Hematopoietic multipotent progenitor cell (in vitro differentiated cells): ENCODE data around the gene STARD7. TPM values are rescaled to one million over a fixed set of nuclear protein-coding genes. Genes with fewer than 3 reads are reported as not detected.
"Not testable (repeated sequence)": the region's sequence is repeated elsewhere in the genome, so short reads cannot be mapped to it uniquely, and the experiment has no call there.

Experiments used
- DNase-seq, 3 donors: peaks; one replicate each; pipeline ENCODE4 v3.0.0-alpha.2; 2011 to 2015; ENCODE audit warnings: low read depth in 2 of 3, low spot score in 2 of 3
- total RNA-seq: library from RNA; depleted of rRNA; stranded (reverse); fragments of >200 nt; gene quantifications from one replicate; pipeline ENCODE4 v1.2.3, GENCODE V29; 2012

Gene STARD7
- total RNA-seq, 1 donor: 86.7 TPM

- DNase-seq: no peak
These were observed 56.9 kb downstream of the STARD7 start for GRCh38 chr2:96151595-96152303.

GRCh38 chr2:96150791-96151594 is 57.6 kb downstream of the STARD7 start:
- DNase-seq: no peak

- DNase-seq: no peak
These were observed 58.5 kb downstream of the STARD7 start for GRCh38 chr2:96150007-96150640.

GRCh38 chr2:96148410-96149217 is 60.0 kb downstream of the STARD7 start:
- DNase-seq: peak; percentile 90 to 97 (median 96)

GRCh38 chr2:96147593-96148201 is 60.9 kb downstream of the STARD7 start:
- DNase-seq: no peak

- no peak for DNase-seq
These were observed 61.6 kb downstream of the STARD7 start for GRCh38 chr2:96146881-96147592.

- DNase-seq: peak; percentile 78 to 85 (median 84)
These were observed 62.3 kb downstream of the STARD7 start for GRCh38 chr2:96146153-96146880.

GRCh38 chr2:96145848-96146152 is 62.8 kb downstream of the STARD7 start:
- no peak for DNase-seq

- peak; percentile 81 to 88 (median 87) for DNase-seq
These were observed 63.4 kb downstream of the STARD7 start, which contains the start of gene DUSP2 for GRCh38 chr2:96145036-96145847. TSS of gene DUSP2 (minus strand) at chr2:96145440. CDS start at chr2:96145354, 86 bp downstream.

GRCh38 chr2:96144481-96145035 is 64.1 kb downstream of the STARD7 start:
- DNase-seq: no peak

GRCh38 chr2:96143848-96144480 is 64.7 kb downstream of the STARD7 start:
- DNase-seq: no peak

- no peak for DNase-seq
These were observed 65.3 kb downstream of the STARD7 start for GRCh38 chr2:96143231-96143847.

GRCh38 chr2:96142217-96143113 is 66.2 kb downstream of the STARD7 start:
- no peak for DNase-seq

- DNase-seq: not testable (repeated sequence)
These were observed 67.0 kb downstream of the STARD7 start for GRCh38 chr2:96141624-96141967.

GRCh38 chr2:96140941-96141623 is 67.5 kb downstream of the STARD7 start:
- no peak for DNase-seq
